ENCODE results near the gene BBOX1.
"Not testable (repeated sequence)": the region's sequence is repeated elsewhere in the genome, so short reads cannot be mapped to it uniquely, and the experiment has no call there.

The BBOX1 gene

GRCh38 chr11:27130806-27131205, 90.2 kb downstream of the BBOX1 start:
- no peaks in the 10 kb centered on the region for H3K4me1 ChIP-seq (ENCODE audit: insufficient read depth, low read length, severe bottlenecking)
- H3K4me3 ChIP-seq (ENCODE audit: low read depth, low read length, poor library complexity, severe bottlenecking), result no peak overlapping the region
- no peak overlapping the region for H2AFZ ChIP-seq (ENCODE audit: low read length)
- no peak overlapping the region for H3K27ac ChIP-seq (ENCODE audit: low read depth, low read length, poor library complexity, severe bottlenecking)
- no peaks in the 10 kb centered on the region for H3F3A ChIP-seq (ENCODE audit: insufficient read depth, low read length)
- H3K36me3 ChIP-seq (ENCODE audit: insufficient read depth, low read length), result peaks cover 36% of the 10 kb centered on the region
- H3K27me3 ChIP-seq (ENCODE audit: insufficient read depth, low read length), result no peaks in the 10 kb centered on the region
- no peaks in the 10 kb centered on the region for H3K9me2 ChIP-seq (ENCODE audit: low read depth, low read length)
- H4K20me1 ChIP-seq (ENCODE audit: insufficient read depth, low read length), result no peaks in the 10 kb centered on the region
- no peak overlapping the region for H3K9ac ChIP-seq (ENCODE audit: low read length)
- TF ChIP-seq CTCF (IDR thresholded peaks at IDR 0.05; ENCODE audit: low read length), result no peak
- no peak for TF ChIP-seq EZH2 (IDR thresholded peaks at IDR 0.05; ENCODE audit: borderline replicate concordance, low read length)
- no peak overlapping the region for H3K4me2 ChIP-seq (ENCODE audit: low read length)
- no peaks in the 10 kb centered on the region for H3K79me2 ChIP-seq (ENCODE audit: insufficient read depth, low read length)
- peaks cover 7% of the 10 kb centered on the region; the same call in 1 of the 2 replicates for H3K9me3 ChIP-seq (ENCODE audit: low read length)

- not testable (repeated sequence) for H4K20me1 ChIP-seq (ENCODE audit: insufficient read depth, low read length); H2AFZ ChIP-seq (ENCODE audit: low read length); H3K4me1 ChIP-seq (ENCODE audit: insufficient read depth, low read length, severe bottlenecking); H3K4me3 ChIP-seq (ENCODE audit: low read depth, low read length, poor library complexity, severe bottlenecking); H3K9ac ChIP-seq (ENCODE audit: low read length); H3K36me3 ChIP-seq (ENCODE audit: insufficient read depth, low read length); H3K79me2 ChIP-seq (ENCODE audit: insufficient read depth, low read length); H3K27ac ChIP-seq (ENCODE audit: low read depth, low read length, poor library complexity, severe bottlenecking); H3K9me2 ChIP-seq (ENCODE audit: low read depth, low read length); H3K27me3 ChIP-seq (ENCODE audit: insufficient read depth, low read length); H3F3A ChIP-seq (ENCODE audit: insufficient read depth, low read length); H3K4me2 ChIP-seq (ENCODE audit: low read length)
- H3K9me3 ChIP-seq (ENCODE audit: low read length), result peaks cover 14% of the 10 kb centered on the region; the same call in 1 of the 2 replicates
Measured at GRCh38 chr11:27135924-27136329, 95.3 kb downstream of the BBOX1 start.

- TF ChIP-seq EZH2 (IDR thresholded peaks at IDR 0.05; ENCODE audit: borderline replicate concordance, low read length) (no peak), CTCF (IDR thresholded peaks at IDR 0.05; ENCODE audit: low read length) (no peak)
- no peak overlapping the region for H3K27ac ChIP-seq (ENCODE audit: low read depth, low read length, poor library complexity, severe bottlenecking)
- no peaks in the 10 kb centered on the region for H4K20me1 ChIP-seq (ENCODE audit: insufficient read depth, low read length)
Measured at GRCh38 chr11:27138716-27139115, 98.1 kb downstream of the BBOX1 start.

GRCh38 chr11:27139742-27140367, 99.2 kb downstream of the BBOX1 start:
- Histone ChIP-seq H3K79me2 (ENCODE audit: insufficient read depth, low read length) (no peaks in the 10 kb centered on the region), H2AFZ (ENCODE audit: low read length) (no peak overlapping the region), H3K4me3 (ENCODE audit: low read depth, low read length, poor library complexity, severe bottlenecking) (no peak overlapping the region), H3K27me3 (ENCODE audit: insufficient read depth, low read length) (no peaks in the 10 kb centered on the region), H3K4me1 (ENCODE audit: insufficient read depth, low read length, severe bottlenecking) (no peaks in the 10 kb centered on the region), H3K36me3 (ENCODE audit: insufficient read depth, low read length) (no peaks in the 10 kb centered on the region), H4K20me1 (ENCODE audit: insufficient read depth, low read length) (no peaks in the 10 kb centered on the region), H3K9ac (ENCODE audit: low read length) (no peak overlapping the region), H3K9me3 (ENCODE audit: low read length) (peaks cover 13% of the 10 kb centered on the region; the same call in 1 of the 2 replicates), H3K27ac (ENCODE audit: low read depth, low read length, poor library complexity, severe bottlenecking) (no peak overlapping the region), H3K9me2 (ENCODE audit: low read depth, low read length) (no peaks in the 10 kb centered on the region), H3K4me2 (ENCODE audit: low read length) (no peak overlapping the region), H3F3A (ENCODE audit: insufficient read depth, low read length) (no peaks in the 10 kb centered on the region)
- TF ChIP-seq CTCF (IDR thresholded peaks at IDR 0.05; ENCODE audit: low read length) (no peak), EZH2 (IDR thresholded peaks at IDR 0.05; ENCODE audit: borderline replicate concordance, low read length) (no peak)

More at GRCh38 chr11:27138716-27139115, 98.1 kb downstream of the BBOX1 start:
- Histone ChIP-seq H3K9ac (ENCODE audit: low read length) (no peak overlapping the region), H3K4me2 (ENCODE audit: low read length) (no peak overlapping the region), H3K27me3 (ENCODE audit: insufficient read depth, low read length) (no peaks in the 10 kb centered on the region), H2AFZ (ENCODE audit: low read length) (no peak overlapping the region), H3K4me1 (ENCODE audit: insufficient read depth, low read length, severe bottlenecking) (no peaks in the 10 kb centered on the region), H3F3A (ENCODE audit: insufficient read depth, low read length) (no peaks in the 10 kb centered on the region), H3K79me2 (ENCODE audit: insufficient read depth, low read length) (no peaks in the 10 kb centered on the region), H3K4me3 (ENCODE audit: low read depth, low read length, poor library complexity, severe bottlenecking) (no peak overlapping the region), H3K9me3 (ENCODE audit: low read length) (peaks cover 17% of the 10 kb centered on the region; the same call in 1 of the 2 replicates), H3K36me3 (ENCODE audit: insufficient read depth, low read length) (no peaks in the 10 kb centered on the region), H3K9me2 (ENCODE audit: low read depth, low read length) (no peaks in the 10 kb centered on the region)

Measured in OCI-LY1 (cell line).